Fibroblast of skin of abdomen (primary cell): ENCODE data around the gene CLDN6.

ENCODE experiments used
- DNase-seq: peaks from one replicate; pipeline ENCODE4 v3.0.0-alpha.2; 2013

The CLDN6 gene

GRCh38 chr16:2968738-2969544, 49.0 kb downstream of the CLDN6 start, which contains the start of gene PAQR4:
TSS of gene PAQR4 (plus strand) at chr16:2969348. CDS start at chr16:2969675, 327 bp downstream.
- peak; percentile 82 for DNase-seq

- no peak for DNase-seq
Observed at GRCh38 chr16:2968368-2968737, 49.6 kb downstream of the CLDN6 start.

- DNase-seq = no peak
Observed at GRCh38 chr16:2967721-2968161, 50.2 kb downstream of the CLDN6 start.

GRCh38 chr16:2967211-2967631, 50.8 kb downstream of the CLDN6 start:
- no peak for DNase-seq

GRCh38 chr16:2966808-2967191, 51.2 kb downstream of the CLDN6 start:
- DNase-seq = no peak

GRCh38 chr16:2966043-2966807, 51.8 kb downstream of the CLDN6 start:
- no peak for DNase-seq
